ENCODE data around the gene UBA52. TPM values are rescaled to one million over a fixed set of nuclear protein-coding genes. Genes with fewer than 3 reads are reported as not detected.
"Not testable (repeated sequence)": the region's sequence is repeated elsewhere in the genome, so short reads cannot be mapped to it uniquely, and the experiment has no call there.

UBA52 gene
- polyA plus RNA-seq, 1 of the 3 experiments (the other 2 are of a cell fraction) = 2,690 TPM

DNA sequence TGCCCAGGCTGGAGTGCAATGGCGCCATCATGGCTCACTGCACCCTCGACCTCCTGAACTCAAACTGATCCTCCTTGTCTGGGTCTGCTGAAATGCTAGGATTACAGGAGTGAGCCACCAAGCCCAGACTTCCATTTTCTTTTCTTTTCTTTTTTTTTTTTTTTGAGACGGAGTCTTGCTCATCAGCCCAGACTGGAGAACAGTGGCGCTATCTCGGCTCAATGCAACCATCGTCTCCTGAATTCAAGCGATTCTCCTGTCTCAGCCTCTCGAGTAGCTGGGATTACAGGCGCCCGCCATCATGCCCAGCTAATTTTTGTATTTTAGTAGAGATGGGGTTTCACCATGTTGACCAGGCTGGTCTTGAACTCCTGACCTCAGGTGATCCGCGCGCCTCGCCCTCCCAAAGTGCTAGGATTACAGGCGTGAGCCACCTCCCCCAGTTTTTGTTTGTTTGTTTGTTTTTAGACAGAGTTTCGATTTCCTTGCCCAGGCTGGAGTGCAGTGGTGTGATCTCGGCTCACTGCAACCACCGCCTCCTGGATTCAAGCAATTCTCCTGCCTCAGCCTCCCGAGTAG lies 48.7 kb upstream of the UBA52 start:
- H3K36me3 ChIP-seq (replicated peaks in 1 of 2; ENCODE audit: control insufficient read depth in 1 of 2, insufficient read depth in 2 of 2, low read length in 1 of 2); DNase-seq; H3K27me3 ChIP-seq (ENCODE audit: insufficient read depth); H3K9me2 ChIP-seq; H3K9me3 ChIP-seq; POLR2A ChIA-PET: not testable (repeated sequence)
- 80% methylated on average over 19 of the region's 19 CpGs for WGBS (ENCODE audit: low lambda C conversion rate)
- 0 out of 2 replicates have a peak, but pooled peaks have one; percentile 63 for TF ChIP-seq YY1 (IDR thresholded peaks at IDR 0.05; ENCODE audit: low read depth)
- H3K27ac ChIP-seq (ENCODE audit: low read depth in 2 of 2, low read length in 1 of 2) = peak overlapping the region; percentile 14 to 48; a peak in 2 of 4 replicates
- H3K79me2 ChIP-seq (ENCODE audit: insufficient read depth) = peaks cover 37% of the 10 kb centered on the region
- H3K4me3 ChIP-seq (ENCODE audit: low read depth in 2 of 2, low read length in 1 of 2) = peak overlapping the region in 1 of 2 experiments; percentile 23; a peak in 2 of 4 replicates
- H4K20me1 ChIP-seq (ENCODE audit: insufficient read depth) = peaks cover 20% of the 10 kb centered on the region
- H3K4me2 ChIP-seq = peak overlapping the region; percentile 29; the same call in 1 of the 2 replicates
- CTCF ChIA-PET = interaction anchor here (0.6 to 5.7 kb wide), 8 partner anchors 15 to 73 kb away, joined by 3 to 58 read pairs (median 24); partner anchors contain the start of genes REX1BD and UBA52
- peak overlapping the region; percentile 52; the same call in 1 of the 2 replicates for H2AFZ ChIP-seq (ENCODE audit: low read depth)
- H3K9ac ChIP-seq = peak overlapping the region; percentile 34; the same call in 1 of the 2 replicates
- H3K4me1 ChIP-seq (ENCODE audit: control insufficient read depth in 1 of 2, insufficient read depth in 2 of 2, low read depth in 1 of 2, low read length in 1 of 2) = peaks cover 4 to 11% of the 10 kb centered on the region in 2 experiments; a peak in 1 of 4 replicates
- H3F3A ChIP-seq (replicated peaks; ENCODE audit: insufficient read depth) = peaks cover 17% of the 10 kb centered on the region

DNA sequence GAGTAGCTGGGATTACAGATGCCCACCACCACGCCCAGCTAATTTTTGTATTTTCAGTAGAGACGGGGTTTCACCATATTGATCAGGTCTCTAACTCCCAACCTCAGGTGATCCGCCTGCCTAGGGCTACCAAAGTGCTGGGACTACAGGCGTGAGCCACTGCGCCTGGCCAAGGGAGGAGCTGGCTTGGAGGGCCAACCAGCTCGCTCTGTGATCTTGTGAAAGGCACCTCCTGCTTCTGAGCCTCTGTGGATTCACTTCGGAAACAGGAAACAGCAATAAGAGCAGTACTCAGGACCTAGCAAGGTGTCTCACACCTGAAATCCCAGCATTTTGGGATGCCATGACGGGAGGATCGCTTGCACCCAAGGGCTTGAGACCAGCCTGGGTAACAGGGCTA lies 47.8 kb upstream of the UBA52 start:
- ChIA-PET CTCF (interaction anchor here (1.7 to 5.4 kb wide), 3 partner anchors 9 to 36 kb away, joined by 4 to 29 read pairs (median 8); no protein-coding TSS in a partner anchor), POLR2A (interaction anchor here (0.6 kb wide), 1 partner anchor 248 kb away, joined by 3 read pairs; no protein-coding TSS in a partner anchor)
- H3K79me2 ChIP-seq (ENCODE audit: insufficient read depth) = peaks cover 28% of the 10 kb centered on the region
- peaks cover 11% of the 10 kb centered on the region for H4K20me1 ChIP-seq (ENCODE audit: insufficient read depth)
- H3K9ac ChIP-seq = no peak overlapping the region
- no peak for DNase-seq
- 95% methylated on average over 9 of the region's 9 CpGs for WGBS (ENCODE audit: low lambda C conversion rate)
- H3K27ac ChIP-seq (ENCODE audit: low read depth in 2 of 2, low read length in 1 of 2) = no peak overlapping the region
- no peak overlapping the region for H3K4me2 ChIP-seq
- no peaks in the 10 kb centered on the region for H3K9me3 ChIP-seq
- no peak overlapping the region for H2AFZ ChIP-seq (ENCODE audit: low read depth)
- H3K27me3 ChIP-seq (ENCODE audit: insufficient read depth) = no peaks in the 10 kb centered on the region
- H3K36me3 ChIP-seq (replicated peaks in 1 of 2; ENCODE audit: control insufficient read depth in 1 of 2, insufficient read depth in 2 of 2, low read length in 1 of 2) = no peaks in the 10 kb centered on the region
- no peaks in the 10 kb centered on the region for H3K9me2 ChIP-seq
- peaks cover 4 to 11% of the 10 kb centered on the region in 2 experiments; a peak in 1 of 4 replicates for H3K4me1 ChIP-seq (ENCODE audit: control insufficient read depth in 1 of 2, insufficient read depth in 2 of 2, low read depth in 1 of 2, low read length in 1 of 2)
- H3F3A ChIP-seq (replicated peaks; ENCODE audit: insufficient read depth) = peaks cover 17% of the 10 kb centered on the region
- no peak for TF ChIP-seq POLR2AphosphoS5 (IDR thresholded peaks at IDR 0.05; ENCODE audit: low read depth, low read length)
- TF ChIP-seq, protein P1, sequence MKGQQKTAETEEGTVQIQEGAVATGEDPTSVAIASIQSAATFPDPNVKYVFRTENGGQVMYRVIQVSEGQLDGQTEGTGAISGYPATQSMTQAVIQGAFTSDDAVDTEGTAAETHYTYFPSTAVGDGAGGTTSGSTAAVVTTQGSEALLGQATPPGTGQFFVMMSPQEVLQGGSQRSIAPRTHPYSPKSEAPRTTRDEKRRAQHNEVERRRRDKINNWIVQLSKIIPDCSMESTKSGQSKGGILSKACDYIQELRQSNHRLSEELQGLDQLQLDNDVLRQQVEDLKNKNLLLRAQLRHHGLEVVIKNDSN (IDR thresholded peaks at IDR 0.05; ENCODE audit: borderline replicate concordance, low read depth) = no peak
- no peak for TF ChIP-seq TCF12 (IDR thresholded peaks at IDR 0.05)
- no peak for TF ChIP-seq SIN3A (IDR thresholded peaks at IDR 0.05; ENCODE audit: borderline replicate concordance, low read depth, low read length)
- no peak for TF ChIP-seq EP300 (IDR thresholded peaks at IDR 0.05; ENCODE audit: borderline replicate concordance in 1 of 2, low read depth in 1 of 2, low read length in 1 of 2)
- no peak overlapping the region for H3K4me3 ChIP-seq (ENCODE audit: low read depth in 2 of 2, low read length in 1 of 2)

DNA sequence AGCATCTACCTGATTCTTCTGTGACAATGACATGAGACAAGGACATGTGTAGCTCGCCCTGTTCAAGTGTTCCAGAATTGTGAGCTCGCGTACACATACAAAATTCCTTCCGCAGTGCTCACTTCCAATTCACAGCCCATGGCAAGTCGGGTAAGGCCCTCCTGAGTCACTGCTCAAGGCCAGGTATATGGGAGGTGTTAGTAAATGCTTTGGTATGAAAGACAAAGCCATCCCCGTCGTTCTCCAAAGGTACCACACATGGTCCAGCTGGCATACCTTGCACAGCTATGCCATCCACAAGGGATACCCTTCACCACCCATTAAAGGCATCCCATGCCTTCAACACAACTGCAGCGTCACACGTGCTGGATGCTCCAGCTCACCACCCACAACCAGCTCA lies 45.3 kb upstream of the UBA52 start:
- TF ChIP-seq GABPA (IDR thresholded peaks at IDR 0.05; ENCODE audit: low read depth) (no peak), GATA2 (CRISPR knock-in tag; IDR thresholded peaks at IDR 0.05) (no peak), MEF2A (IDR thresholded peaks at IDR 0.05; ENCODE audit: borderline replicate concordance, low read depth) (no peak), SMC3 (IDR thresholded peaks at IDR 0.05; ENCODE audit: low read depth, low read length) (no peak), TCF12 (IDR thresholded peaks at IDR 0.05) (no peak), FOXJ3 (CRISPR knock-in tag; IDR thresholded peaks at IDR 0.05) (no peak)
- TF ChIP-seq, protein P2, sequence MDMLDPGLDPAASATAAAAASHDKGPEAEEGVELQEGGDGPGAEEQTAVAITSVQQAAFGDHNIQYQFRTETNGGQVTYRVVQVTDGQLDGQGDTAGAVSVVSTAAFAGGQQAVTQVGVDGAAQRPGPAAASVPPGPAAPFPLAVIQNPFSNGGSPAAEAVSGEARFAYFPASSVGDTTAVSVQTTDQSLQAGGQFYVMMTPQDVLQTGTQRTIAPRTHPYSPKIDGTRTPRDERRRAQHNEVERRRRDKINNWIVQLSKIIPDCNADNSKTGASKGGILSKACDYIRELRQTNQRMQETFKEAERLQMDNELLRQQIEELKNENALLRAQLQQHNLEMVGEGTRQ (IDR thresholded peaks at IDR 0.05; ENCODE audit: borderline replicate concordance, low read depth, low read length) = no peak
- TF ChIP-seq, protein P3, sequence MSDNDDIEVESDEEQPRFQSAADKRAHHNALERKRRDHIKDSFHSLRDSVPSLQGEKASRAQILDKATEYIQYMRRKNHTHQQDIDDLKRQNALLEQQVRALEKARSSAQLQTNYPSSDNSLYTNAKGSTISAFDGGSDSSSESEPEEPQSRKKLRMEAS (IDR thresholded peaks at IDR 0.05; ENCODE audit: low read depth) = no peak

More for the DNA sequence above, 45.3 kb upstream of the UBA52 start:
- no peaks in the 10 kb centered on the region for H3K4me1 ChIP-seq (ENCODE audit: control insufficient read depth in 1 of 2, insufficient read depth in 2 of 2, low read depth in 1 of 2, low read length in 1 of 2)
- H3F3A ChIP-seq (replicated peaks; ENCODE audit: insufficient read depth) = no peaks in the 10 kb centered on the region
- no peaks in the 10 kb centered on the region for H4K20me1 ChIP-seq (ENCODE audit: insufficient read depth)
- no peak overlapping the region for H3K4me2 ChIP-seq
- no peak overlapping the region for H3K9ac ChIP-seq
- no peaks in the 10 kb centered on the region for H3K27me3 ChIP-seq (ENCODE audit: insufficient read depth)
- WGBS (ENCODE audit: low lambda C conversion rate) = 77% methylated on average over 9 of the region's 9 CpGs
- H3K79me2 ChIP-seq (ENCODE audit: insufficient read depth) = peaks cover 5% of the 10 kb centered on the region
- H3K9me3 ChIP-seq = no peaks in the 10 kb centered on the region
- no peak for DNase-seq
- H2AFZ ChIP-seq (ENCODE audit: low read depth) = no peak overlapping the region
- POLR2A ChIA-PET = no interaction called here
- H3K36me3 ChIP-seq (replicated peaks in 1 of 2; ENCODE audit: control insufficient read depth in 1 of 2, insufficient read depth in 2 of 2, low read length in 1 of 2) = peaks cover 0 to 2% of the 10 kb centered on the region in 2 experiments
- H3K9me2 ChIP-seq = no peaks in the 10 kb centered on the region
- no peak overlapping the region for H3K27ac ChIP-seq (ENCODE audit: low read depth in 2 of 2, low read length in 1 of 2)
- CTCF ChIA-PET = interaction anchor here (1.4 kb wide), 1 partner anchor 64 kb away, joined by 4 read pairs; no protein-coding TSS in a partner anchor
- H3K4me3 ChIP-seq (ENCODE audit: low read depth in 2 of 2, low read length in 1 of 2) = no peak overlapping the region
